ENCODE results near the gene ABCA6. TPM values are rescaled to one million over a fixed set of nuclear protein-coding genes. Genes with fewer than 3 reads are reported as not detected.
A peak's percentile ranks its signal among the peaks of the same experiment; 100 is the strongest.
"Not testable (repeated sequence)": the region's sequence is repeated elsewhere in the genome, so short reads cannot be mapped to it uniquely, and the experiment has no call there.

The ABCA6 gene
- total RNA-seq, 2 experiments from 2014 or later, result 5.2 to 26.5 TPM

GRCh38 chr17:69072803-69073256, 68.9 kb downstream of the ABCA6 start:
- CTCF ChIA-PET (ENCODE audit: unreplicated experiment); H3K4me3 ChIP-seq (ENCODE audit: low read depth, low read length, poor library complexity, severe bottlenecking); BruUV-seq (replicated peaks); H4K20me1 ChIP-seq (ENCODE audit: insufficient read depth, low read length); H3K79me2 ChIP-seq (ENCODE audit: insufficient read depth, low read depth, low read length); H3K9me2 ChIP-seq (ENCODE audit: insufficient read depth, low read length); H2AFZ ChIP-seq (ENCODE audit: low read length); DNase-seq (ENCODE audit: low spot score); H3K27ac ChIP-seq (ENCODE audit: low read depth, low read length, poor library complexity, severe bottlenecking); H3K36me3 ChIP-seq (ENCODE audit: insufficient read depth, low read length); H3K4me2 ChIP-seq (ENCODE audit: low read length); intact Hi-C loops (cut with micrococcal nuclease; ENCODE audit: unreplicated experiment); H3K9me3 ChIP-seq (ENCODE audit: low read length): not testable (repeated sequence)
- H3K4me1 ChIP-seq (ENCODE audit: insufficient read depth, low read length, poor library complexity, severe bottlenecking), result peaks cover 14% of the 10 kb centered on the region
- POLR2A ChIA-PET, result interaction anchor here (0.9 kb wide), 1 partner anchor 18 kb away, joined by 4 read pairs; no protein-coding TSS in a partner anchor

GRCh38 chr17:69071233-69071586, 70.5 kb downstream of the ABCA6 start:
- H3K9me3 ChIP-seq (ENCODE audit: low read length); H3K36me3 ChIP-seq (ENCODE audit: insufficient read depth, low read length); H3K4me2 ChIP-seq (ENCODE audit: low read length); H3K4me3 ChIP-seq (ENCODE audit: low read depth, low read length, poor library complexity, severe bottlenecking); intact Hi-C loops (cut with micrococcal nuclease; ENCODE audit: unreplicated experiment); H3K79me2 ChIP-seq (ENCODE audit: insufficient read depth, low read depth, low read length); DNase-seq (ENCODE audit: low spot score); H3K9me2 ChIP-seq (ENCODE audit: insufficient read depth, low read length); BruUV-seq (replicated peaks); H3K27ac ChIP-seq (ENCODE audit: low read depth, low read length, poor library complexity, severe bottlenecking); H4K20me1 ChIP-seq (ENCODE audit: insufficient read depth, low read length): not testable (repeated sequence)
- Histone ChIP-seq H3K4me1 (ENCODE audit: insufficient read depth, low read length, poor library complexity, severe bottlenecking) (peaks cover 14% of the 10 kb centered on the region), H2AFZ (ENCODE audit: low read length) (peak overlapping the region; percentile 32)
- ChIA-PET POLR2A (interaction anchor here (0.6 to 1.9 kb wide), 4 partner anchors 17 to 349 kb away, joined by 3 to 5 read pairs (median 4); no protein-coding TSS in a partner anchor), CTCF (ENCODE audit: unreplicated experiment) (interaction anchor here (0.6 kb wide), 1 partner anchor 405 kb away, joined by 3 read pairs; no protein-coding TSS in a partner anchor)

- H3K36me3 ChIP-seq (ENCODE audit: insufficient read depth, low read length); H3K9me2 ChIP-seq (ENCODE audit: insufficient read depth, low read length); H3K4me3 ChIP-seq (ENCODE audit: low read depth, low read length, poor library complexity, severe bottlenecking); H3K27ac ChIP-seq (ENCODE audit: low read depth, low read length, poor library complexity, severe bottlenecking); H4K20me1 ChIP-seq (ENCODE audit: insufficient read depth, low read length); H3K79me2 ChIP-seq (ENCODE audit: insufficient read depth, low read depth, low read length); BruUV-seq (replicated peaks); intact Hi-C loops (cut with micrococcal nuclease; ENCODE audit: unreplicated experiment); H3K9me3 ChIP-seq (ENCODE audit: low read length): not testable (repeated sequence)
- Histone ChIP-seq H3K4me1 (ENCODE audit: insufficient read depth, low read length, poor library complexity, severe bottlenecking) (peaks cover 14% of the 10 kb centered on the region), H3K4me2 (ENCODE audit: low read length) (0 out of 2 replicates have a peak overlapping the region, but pooled peaks have one; percentile 7), H2AFZ (ENCODE audit: low read length) (peak overlapping the region; percentile 32)
- POLR2A ChIA-PET, result interaction anchor here (1.1 to 1.9 kb wide), 3 partner anchors 18 to 60 kb away, joined by 3 to 5 read pairs (median 4); no protein-coding TSS in a partner anchor
- DNase-seq (ENCODE audit: low spot score), result peak; percentile 33
- CTCF ChIA-PET (ENCODE audit: unreplicated experiment), result interaction anchor here (0.6 kb wide), 1 partner anchor 404 kb away, joined by 3 read pairs; no protein-coding TSS in a partner anchor
Observed at GRCh38 chr17:69070378-69071232, 71.1 kb downstream of the ABCA6 start.

GRCh38 chr17:69069226-69069750, 72.4 kb downstream of the ABCA6 start:
- Histone ChIP-seq H4K20me1 (ENCODE audit: insufficient read depth, low read length) (no peaks in the 10 kb centered on the region), H3K36me3 (ENCODE audit: insufficient read depth, low read length) (no peaks in the 10 kb centered on the region), H3K27ac (ENCODE audit: low read depth, low read length, poor library complexity, severe bottlenecking) (no peak overlapping the region), H3K9me2 (ENCODE audit: insufficient read depth, low read length) (no peaks in the 10 kb centered on the region), H3K79me2 (ENCODE audit: insufficient read depth, low read depth, low read length) (no peaks in the 10 kb centered on the region), H3K4me1 (ENCODE audit: insufficient read depth, low read length, poor library complexity, severe bottlenecking) (peaks cover 14% of the 10 kb centered on the region), H2AFZ (ENCODE audit: low read length) (no peak overlapping the region), H3K9me3 (ENCODE audit: low read length) (no peaks in the 10 kb centered on the region), H3K4me3 (ENCODE audit: low read depth, low read length, poor library complexity, severe bottlenecking) (no peak overlapping the region), H3K4me2 (ENCODE audit: low read length) (no peak overlapping the region)
- intact Hi-C loops (cut with micrococcal nuclease; ENCODE audit: unreplicated experiment), result loop anchor here (5.0 to 10.0 kb wide), 2 partner anchors 168 to 294 kb away; no protein-coding TSS in a partner anchor
- CTCF ChIA-PET (ENCODE audit: unreplicated experiment), result no interaction called here
- TF ChIP-seq EZH2phosphoT487 (IDR thresholded peaks at IDR 0.05; ENCODE audit: borderline replicate concordance, low read depth, low read length), result no peak
- no peak for TF ChIP-seq CTCF (conservative IDR thresholded peaks at IDR 0.05; ENCODE audit: low read length)
- no peak for DNase-seq (ENCODE audit: low spot score)
- POLR2A ChIA-PET, result interaction anchor here (0.6 to 1.5 kb wide), 3 partner anchors 11 to 33 kb away, joined by 4 to 5 read pairs (median 4); no protein-coding TSS in a partner anchor
- no TSS peak for BruUV-seq (replicated peaks)
